ENCODE measurements around the gene POC1A. TPM values are rescaled to one million over a fixed set of nuclear protein-coding genes. Genes with fewer than 3 reads are reported as not detected.

POC1A gene
- total RNA-seq, 1 donor, result 1.8 TPM

GRCh38 chr3:52092891-52093290 lies 61.3 kb downstream of the POC1A start:
- Histone ChIP-seq H3K4me3 (ENCODE audit: insufficient read depth, low read length) (no peak overlapping the region), H3K27ac (ENCODE audit: low read depth, low read length) (no peak overlapping the region), H3K9me3 (ENCODE audit: low read depth, low read length) (no peaks in the 10 kb centered on the region), H3K36me3 (ENCODE audit: insufficient read depth, low read length) (no peaks in the 10 kb centered on the region), H3K4me2 (ENCODE audit: insufficient read depth, low read length) (no peak overlapping the region), H3K4me1 (ENCODE audit: insufficient read depth, low read length) (peaks cover 56% of the 10 kb centered on the region), H4K20me1 (ENCODE audit: insufficient read depth, low read length) (no peaks in the 10 kb centered on the region), H3K79me2 (ENCODE audit: insufficient read depth, low read length) (no peaks in the 10 kb centered on the region), H2AFZ (ENCODE audit: low read length) (no peak overlapping the region), H3K27me3 (ENCODE audit: insufficient read depth, low read length) (no peaks in the 10 kb centered on the region)
- DNase-seq (ENCODE audit: insufficient read length, low spot score, missing footprints), result no peak
- no peak for TF ChIP-seq CTCF (IDR thresholded peaks at IDR 0.05; ENCODE audit: extremely low read depth, low read depth, low read length)

- TF ChIP-seq CTCF (IDR thresholded peaks at IDR 0.05; ENCODE audit: extremely low read depth, low read depth, low read length), result no peak
- peaks cover 62% of the 10 kb centered on the region for H3K4me1 ChIP-seq (ENCODE audit: insufficient read depth, low read length)
- no peak overlapping the region for H2AFZ ChIP-seq (ENCODE audit: low read length)
Measured at GRCh38 chr3:52092271-52092660, 62.0 kb downstream of the POC1A start.

GRCh38 chr3:52091586-52092270 lies 62.5 kb downstream of the POC1A start:
- peak; percentile 86 for DNase-seq (ENCODE audit: insufficient read length, low spot score, missing footprints)
- H3K9me3 ChIP-seq (ENCODE audit: low read depth, low read length), result no peaks in the 10 kb centered on the region
- no peaks in the 10 kb centered on the region for H3K36me3 ChIP-seq (ENCODE audit: insufficient read depth, low read length)
- H3K4me3 ChIP-seq (ENCODE audit: insufficient read depth, low read length), result no peak overlapping the region
- peak overlapping the region; percentile 97 for H3K27ac ChIP-seq (ENCODE audit: low read depth, low read length)
- H3K4me1 ChIP-seq (ENCODE audit: insufficient read depth, low read length), result peaks cover 68% of the 10 kb centered on the region
- H3K4me2 ChIP-seq (ENCODE audit: insufficient read depth, low read length), result peak overlapping the region; percentile 39
- H3K79me2 ChIP-seq (ENCODE audit: insufficient read depth, low read length), result no peaks in the 10 kb centered on the region
- H4K20me1 ChIP-seq (ENCODE audit: insufficient read depth, low read length), result no peaks in the 10 kb centered on the region
- no peak for TF ChIP-seq CTCF (IDR thresholded peaks at IDR 0.05; ENCODE audit: extremely low read depth, low read depth, low read length)
- no peaks in the 10 kb centered on the region for H3K27me3 ChIP-seq (ENCODE audit: insufficient read depth, low read length)
- no peak overlapping the region for H2AFZ ChIP-seq (ENCODE audit: low read length)

More at GRCh38 chr3:52092271-52092660, 62.0 kb downstream of the POC1A start:
- Histone ChIP-seq H3K9me3 (ENCODE audit: low read depth, low read length) (no peaks in the 10 kb centered on the region), H3K27ac (ENCODE audit: low read depth, low read length) (peak overlapping the region; percentile 97), H4K20me1 (ENCODE audit: insufficient read depth, low read length) (no peaks in the 10 kb centered on the region), H3K27me3 (ENCODE audit: insufficient read depth, low read length) (no peaks in the 10 kb centered on the region), H3K79me2 (ENCODE audit: insufficient read depth, low read length) (no peaks in the 10 kb centered on the region), H3K4me2 (ENCODE audit: insufficient read depth, low read length) (no peak overlapping the region), H3K4me3 (ENCODE audit: insufficient read depth, low read length) (no peak overlapping the region), H3K36me3 (ENCODE audit: insufficient read depth, low read length) (no peaks in the 10 kb centered on the region)
- DNase-seq (ENCODE audit: insufficient read length, low spot score, missing footprints), result peak; percentile 0

- Histone ChIP-seq H3K4me1 (ENCODE audit: insufficient read depth, low read length) (peaks cover 68% of the 10 kb centered on the region), H2AFZ (ENCODE audit: low read length) (peak overlapping the region; percentile 46), H3K27ac (ENCODE audit: low read depth, low read length) (peak overlapping the region; percentile 97), H3K79me2 (ENCODE audit: insufficient read depth, low read length) (no peaks in the 10 kb centered on the region), H3K27me3 (ENCODE audit: insufficient read depth, low read length) (no peaks in the 10 kb centered on the region), H3K36me3 (ENCODE audit: insufficient read depth, low read length) (no peaks in the 10 kb centered on the region), H3K9me3 (ENCODE audit: low read depth, low read length) (no peaks in the 10 kb centered on the region), H4K20me1 (ENCODE audit: insufficient read depth, low read length) (no peaks in the 10 kb centered on the region), H3K4me3 (ENCODE audit: insufficient read depth, low read length) (no peak overlapping the region), H3K4me2 (ENCODE audit: insufficient read depth, low read length) (peak overlapping the region; percentile 39)
- DNase-seq (ENCODE audit: insufficient read length, low spot score, missing footprints), result peak; percentile 78
- no peak for TF ChIP-seq CTCF (IDR thresholded peaks at IDR 0.05; ENCODE audit: extremely low read depth, low read depth, low read length)
Measured at GRCh38 chr3:52090933-52091468, 63.2 kb downstream of the POC1A start.
